ENCODE data around the gene CDIPT.
"Not testable (repeated sequence)": the region's sequence is repeated elsewhere in the genome, so short reads cannot be mapped to it uniquely, and the experiment has no call there.

The CDIPT gene, protein sequence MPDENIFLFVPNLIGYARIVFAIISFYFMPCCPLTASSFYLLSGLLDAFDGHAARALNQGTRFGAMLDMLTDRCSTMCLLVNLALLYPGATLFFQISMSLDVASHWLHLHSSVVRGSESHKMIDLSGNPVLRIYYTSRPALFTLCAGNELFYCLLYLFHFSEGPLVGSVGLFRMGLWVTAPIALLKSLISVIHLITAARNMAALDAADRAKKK

GRCh38 chr16:29862884-29863668, at the start of gene CDIPT:
Gene CDIPT (minus strand): TSS chr16:29863226. CDS start chr16:29862857, 369 bp downstream.
- DNase-seq: peak; percentile 99

DNA sequence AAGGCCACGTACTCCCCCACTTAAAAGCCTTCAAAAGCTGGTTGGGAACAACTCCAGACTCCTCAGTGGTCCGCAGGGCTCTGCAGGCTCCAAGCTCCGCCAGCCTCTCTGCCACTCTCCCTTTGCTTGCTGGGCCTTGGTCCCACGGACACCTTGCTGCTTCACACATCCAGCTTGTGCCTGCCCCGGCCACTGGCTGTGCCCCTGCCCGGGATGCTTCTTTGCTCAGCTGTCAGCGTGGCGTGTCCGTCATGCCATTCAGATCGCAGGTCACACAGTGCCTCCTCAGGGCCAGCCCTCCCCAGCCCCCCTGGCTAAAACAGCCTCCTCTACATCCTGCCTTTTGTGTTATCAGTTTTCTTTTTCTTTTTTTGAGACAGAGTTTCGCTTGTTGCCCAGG, 49.1 kb upstream of the CDIPT start:
- DNase-seq: no peak

DNA sequence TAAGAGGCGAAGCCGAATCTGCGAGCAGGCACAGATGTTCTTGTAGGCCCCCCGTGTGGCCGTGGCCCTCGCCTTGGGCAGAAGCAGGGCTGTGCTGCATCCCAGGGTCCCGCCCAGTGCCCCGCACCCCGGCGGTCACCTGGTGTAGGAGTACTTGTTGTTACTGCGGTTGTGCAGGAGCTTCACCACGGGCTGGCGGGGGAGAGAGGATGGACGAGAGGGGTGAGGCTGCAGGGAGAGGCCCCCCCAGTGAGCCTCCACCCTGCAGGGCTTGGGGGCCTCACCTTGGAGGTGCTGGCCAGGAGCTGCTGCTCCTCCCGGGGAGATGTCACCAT, 48.6 kb upstream of the CDIPT start:
- no peak for DNase-seq

- DNase-seq: no peak
Measured at GRCh38 chr16:29910819-29911675, 48.0 kb upstream of the CDIPT start.

DNA sequence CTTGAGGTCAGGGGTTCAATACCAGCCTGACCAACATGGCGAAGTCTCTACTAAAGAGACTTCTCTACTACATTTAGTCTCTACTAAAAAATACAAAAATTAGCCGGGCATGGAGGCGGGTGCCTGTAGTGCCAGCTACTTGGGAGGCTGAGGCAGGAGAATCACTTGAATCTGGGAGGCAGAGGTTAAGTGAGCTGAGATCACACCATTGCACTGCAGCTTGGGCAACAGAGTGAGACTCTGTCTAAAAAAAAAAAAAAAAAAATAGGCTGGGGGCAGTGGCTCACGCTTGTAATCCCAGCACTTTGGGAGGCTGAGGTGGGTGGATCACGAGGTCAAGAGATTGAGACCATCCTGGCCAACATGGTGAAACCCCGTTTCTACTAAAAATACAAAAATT, 46.8 kb upstream of the CDIPT start:
- not testable (repeated sequence) for DNase-seq

- no peak for DNase-seq
Measured at GRCh38 chr16:29909391-29909790, 46.4 kb upstream of the CDIPT start.

DNA sequence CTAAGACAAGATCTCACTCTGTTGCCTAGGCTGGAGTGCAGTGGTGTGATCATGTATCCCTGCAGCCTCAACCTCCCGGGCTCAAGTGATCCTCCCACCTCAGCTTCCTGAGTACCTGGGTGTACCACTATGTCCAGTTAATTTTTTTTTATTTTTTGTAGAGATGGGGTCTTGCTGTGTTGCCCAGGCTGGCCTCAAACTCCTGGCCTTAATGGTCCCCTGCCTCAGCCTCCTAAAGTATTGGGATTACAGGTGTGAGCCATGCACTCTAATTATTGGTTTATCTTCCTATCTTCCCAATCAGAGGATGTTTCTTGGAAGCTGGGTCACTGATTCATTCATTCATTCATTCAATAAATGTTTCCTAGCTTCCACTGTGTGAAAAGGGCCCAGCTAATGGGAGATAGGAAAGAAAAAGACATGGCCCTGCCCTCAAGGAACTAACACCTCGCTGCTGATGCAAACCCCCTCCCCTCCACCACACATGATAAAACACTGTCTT, 45.7 kb upstream of the CDIPT start:
- no peak for DNase-seq

GRCh38 chr16:29907973-29908372, 44.9 kb upstream of the CDIPT start:
- no peak for DNase-seq

- no peak for DNase-seq
Measured at GRCh38 chr16:29906520-29907244, 43.7 kb upstream of the CDIPT start.

DNA sequence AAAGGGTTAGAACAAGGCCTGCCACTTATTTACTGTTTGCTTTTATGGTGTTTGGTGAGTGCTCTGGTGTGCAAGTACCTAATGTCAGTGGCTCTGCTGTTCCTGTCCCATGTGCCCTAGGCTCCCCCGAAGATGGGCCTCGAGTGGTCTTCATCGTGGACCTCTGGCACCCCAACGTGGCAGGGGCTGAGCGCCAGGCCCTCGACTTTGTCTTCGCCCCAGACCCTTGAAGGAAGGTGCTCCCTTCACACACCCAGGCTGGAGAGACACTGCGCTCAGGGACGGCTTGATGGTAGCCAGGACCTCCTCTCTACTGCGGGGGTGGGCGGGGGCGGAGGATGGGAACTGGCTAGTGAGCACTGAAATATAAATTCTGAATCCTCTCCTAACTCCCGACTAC, 42.6 kb upstream of the CDIPT start:
- no peak for DNase-seq

DNA sequence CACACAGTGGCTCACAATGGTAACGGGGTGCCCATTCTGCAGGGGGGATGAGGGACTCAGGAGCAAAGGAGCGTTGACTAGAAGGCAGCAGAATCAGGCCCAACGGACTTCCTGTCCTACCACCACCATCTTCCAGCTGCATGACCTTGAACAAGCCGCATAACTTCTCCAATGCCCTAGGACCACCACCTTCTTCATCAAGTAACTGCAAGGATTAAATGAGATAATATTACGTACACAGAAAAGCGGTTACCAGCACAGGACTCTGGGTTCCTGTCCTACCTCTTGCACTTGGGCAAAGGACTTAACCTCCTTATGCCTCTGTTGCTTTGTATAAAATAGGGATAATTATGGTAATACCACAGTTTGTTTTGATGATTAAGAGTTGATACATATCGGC, 41.9 kb upstream of the CDIPT start:
- DNase-seq: no peak

DNA sequence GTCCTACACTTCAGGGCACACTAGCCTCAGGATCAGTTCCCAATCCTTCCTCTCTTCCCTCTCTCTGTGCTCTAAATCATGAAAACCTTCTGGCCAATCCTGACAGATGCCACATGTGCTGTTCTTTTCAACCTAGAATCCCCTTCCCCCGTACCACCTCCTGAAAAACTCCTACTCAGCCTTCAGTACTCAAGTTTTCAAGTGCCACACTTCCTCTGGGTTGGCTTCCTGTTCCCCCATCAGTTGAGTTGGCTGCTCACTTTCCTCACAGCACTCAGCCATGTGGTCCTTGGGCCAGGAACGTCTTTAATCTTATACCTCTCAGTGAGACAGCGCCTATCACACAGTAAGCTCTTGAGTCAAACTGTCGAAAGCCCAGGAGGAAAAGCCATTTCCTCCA, 40.6 kb upstream of the CDIPT start:
- no peak for DNase-seq

DNA sequence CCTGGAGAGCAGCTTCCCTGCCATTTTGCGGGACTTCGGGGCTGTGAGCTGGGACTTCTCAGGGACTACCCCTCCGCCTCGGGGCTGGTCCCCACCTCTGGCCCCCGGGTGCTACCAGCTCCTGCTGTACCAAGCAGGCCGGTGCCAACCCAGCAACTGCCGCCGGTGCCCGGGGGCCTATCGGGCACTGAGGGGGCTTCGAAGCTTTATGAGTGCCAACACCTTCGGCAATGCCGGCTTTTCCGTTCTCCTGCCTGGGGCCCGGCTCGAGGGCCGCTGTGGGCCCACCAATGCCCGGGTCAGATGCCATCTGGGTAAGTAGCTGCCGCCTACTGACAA, 38.5 kb upstream of the CDIPT start:
- DNase-seq: no peak

DNA sequence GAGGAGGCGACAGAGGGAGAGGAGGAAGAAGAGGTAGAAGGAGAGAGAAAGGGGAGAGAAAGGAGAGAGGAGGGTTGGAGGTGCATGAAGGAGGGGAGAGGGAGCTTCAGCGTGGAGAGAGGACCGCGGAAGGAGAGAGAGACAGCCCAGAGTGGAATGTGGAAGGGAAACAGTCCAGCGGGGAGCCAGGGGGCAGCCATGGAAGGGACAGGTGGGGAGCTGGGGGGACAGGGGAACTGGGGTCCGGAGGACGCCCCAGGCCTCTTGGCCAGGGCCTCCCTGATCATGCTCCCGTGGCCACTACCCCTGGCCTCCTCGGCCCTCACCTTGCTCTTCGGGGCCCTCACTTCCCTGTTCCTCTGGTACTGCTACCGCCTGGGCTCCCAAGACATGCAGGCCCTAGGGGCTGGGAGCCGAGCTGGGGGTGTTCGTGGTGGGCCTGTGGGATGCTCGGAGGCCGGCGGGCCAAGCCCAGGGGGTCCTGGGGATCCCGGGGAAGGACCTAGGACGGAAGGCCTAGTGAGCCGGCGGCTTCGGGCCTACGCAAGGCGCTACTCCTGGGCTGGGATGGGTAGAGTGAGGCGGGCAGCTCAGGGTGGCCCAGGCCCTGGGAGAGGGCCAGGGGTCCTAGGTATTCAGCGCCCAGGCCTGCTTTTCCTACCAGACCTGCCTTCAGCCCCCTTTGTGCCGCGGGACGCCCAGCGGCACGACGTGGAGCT, 38.0 kb upstream of the CDIPT start:
- DNase-seq: no peak

- peak; percentile 63 for DNase-seq
Measured at GRCh38 chr16:29900102-29900887, 37.3 kb upstream of the CDIPT start, which contains the start of gene ASPHD1. Gene ASPHD1 (plus strand): TSS chr16:29900488. CDS start chr16:29900972, 484 bp downstream.

GRCh38 chr16:29899516-29900101, 36.6 kb upstream of the CDIPT start, which contains the start of gene SEZ6L2:
Gene SEZ6L2 (minus strand): TSS chr16:29899550. CDS start chr16:29899019, 531 bp downstream.
- DNase-seq: peak; percentile 76

DNA sequence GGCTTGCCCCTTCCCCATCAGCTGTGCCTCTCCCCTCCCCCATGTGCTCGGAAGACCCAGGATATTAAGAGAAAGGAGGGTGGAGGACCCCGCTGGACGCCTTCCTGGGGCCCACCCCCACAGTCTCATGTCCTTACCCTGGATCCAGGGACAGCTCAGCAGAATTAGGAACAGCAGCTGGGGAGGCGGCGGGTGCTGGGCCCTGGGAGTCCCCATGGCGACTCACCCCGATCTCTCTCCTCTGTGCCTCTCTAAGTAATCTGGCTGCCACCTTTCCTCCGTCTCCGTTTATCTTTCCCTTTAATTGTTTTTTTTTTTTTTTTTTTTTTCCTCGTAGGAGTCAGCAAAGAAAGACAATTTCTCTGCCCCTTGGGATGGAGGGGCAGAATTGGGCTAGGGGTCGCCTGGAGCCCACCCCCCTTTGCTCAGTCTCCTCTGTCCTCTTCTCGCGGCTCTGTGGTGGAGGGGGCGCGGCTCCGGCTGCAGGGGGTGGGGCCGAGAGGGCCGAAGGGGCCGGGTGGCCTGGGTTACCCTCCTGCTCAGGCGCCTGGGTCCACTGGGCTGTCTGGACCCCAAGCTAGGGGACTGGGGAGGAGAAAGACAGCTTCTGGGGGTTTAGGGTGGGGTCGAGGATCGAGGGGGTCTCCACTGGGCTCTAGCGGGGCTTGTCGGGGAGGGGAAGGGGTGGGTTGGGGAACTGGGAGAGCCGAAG, 35.9 kb upstream of the CDIPT start:
- DNase-seq: no peak

DNA sequence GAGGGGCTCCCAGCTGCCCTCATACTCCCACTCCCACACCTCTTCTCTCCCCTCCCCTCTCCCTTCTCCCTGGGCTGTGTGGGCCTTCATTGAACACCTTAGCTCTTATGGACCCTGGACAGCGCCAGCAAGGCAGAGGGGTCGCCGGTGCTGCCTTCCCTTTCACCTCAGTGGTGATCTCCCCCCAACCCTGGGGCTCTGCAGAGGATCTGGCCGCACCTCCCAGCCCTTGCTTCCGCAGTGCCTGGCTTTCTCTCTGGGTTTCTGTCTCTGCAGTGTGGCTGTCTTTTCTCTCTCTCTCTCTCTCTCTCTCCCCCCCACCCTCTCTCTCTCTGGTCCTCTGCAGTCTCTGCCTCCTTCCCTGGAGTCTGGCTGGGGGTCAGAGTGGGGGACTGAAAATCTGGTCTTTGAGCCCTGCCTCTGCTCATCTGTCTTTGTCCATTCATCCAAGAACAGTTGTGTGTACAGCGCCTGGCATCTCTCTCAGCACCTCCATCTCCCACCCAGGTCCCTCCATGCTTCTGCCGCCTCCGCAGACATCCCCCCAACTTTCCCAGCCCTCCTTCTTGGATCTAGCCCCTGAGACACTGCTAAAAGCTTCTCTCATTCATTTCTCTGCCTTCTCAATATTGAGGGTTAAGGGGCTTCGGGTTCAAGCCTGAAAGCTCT, 35.2 kb upstream of the CDIPT start:
- no peak for DNase-seq

GRCh38 chr16:29897333-29897732, 34.3 kb upstream of the CDIPT start:
- DNase-seq: no peak

GRCh38 chr16:29896841-29897240, 33.8 kb upstream of the CDIPT start:
- DNase-seq: no peak

Measured in hematopoietic multipotent progenitor cell treated with erythropoietin and hydrocortisone succinate and interleukin-3 and kit ligand, for 6 days (in vitro differentiated cells).